ENCODE measurements around the gene ASPHD2.

DNA sequence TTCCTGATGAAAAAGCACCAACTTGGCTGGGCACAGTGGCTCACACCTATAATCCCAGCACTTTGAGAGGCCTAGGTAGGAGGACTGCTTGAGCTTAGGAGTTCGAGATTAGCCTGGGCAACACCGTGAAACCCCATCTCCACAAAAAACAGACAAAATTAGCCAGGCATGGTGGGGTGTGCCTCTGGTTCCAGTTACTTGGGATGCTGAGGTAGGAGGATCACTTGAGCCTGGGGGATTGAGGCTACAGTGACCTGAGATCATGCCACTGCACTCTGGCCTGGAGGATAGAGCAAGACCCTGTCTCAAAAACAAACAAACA is 51.5 kb downstream of the ASPHD2 start:
- TF ChIP-seq, protein P1, sequence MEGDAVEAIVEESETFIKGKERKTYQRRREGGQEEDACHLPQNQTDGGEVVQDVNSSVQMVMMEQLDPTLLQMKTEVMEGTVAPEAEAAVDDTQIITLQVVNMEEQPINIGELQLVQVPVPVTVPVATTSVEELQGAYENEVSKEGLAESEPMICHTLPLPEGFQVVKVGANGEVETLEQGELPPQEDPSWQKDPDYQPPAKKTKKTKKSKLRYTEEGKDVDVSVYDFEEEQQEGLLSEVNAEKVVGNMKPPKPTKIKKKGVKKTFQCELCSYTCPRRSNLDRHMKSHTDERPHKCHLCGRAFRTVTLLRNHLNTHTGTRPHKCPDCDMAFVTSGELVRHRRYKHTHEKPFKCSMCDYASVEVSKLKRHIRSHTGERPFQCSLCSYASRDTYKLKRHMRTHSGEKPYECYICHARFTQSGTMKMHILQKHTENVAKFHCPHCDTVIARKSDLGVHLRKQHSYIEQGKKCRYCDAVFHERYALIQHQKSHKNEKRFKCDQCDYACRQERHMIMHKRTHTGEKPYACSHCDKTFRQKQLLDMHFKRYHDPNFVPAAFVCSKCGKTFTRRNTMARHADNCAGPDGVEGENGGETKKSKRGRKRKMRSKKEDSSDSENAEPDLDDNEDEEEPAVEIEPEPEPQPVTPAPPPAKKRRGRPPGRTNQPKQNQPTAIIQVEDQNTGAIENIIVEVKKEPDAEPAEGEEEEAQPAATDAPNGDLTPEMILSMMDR (IDR thresholded peaks at IDR 0.05; ENCODE audit: insufficient read depth, low read length) = no peak
- no peak for TF ChIP-seq GABPA (IDR thresholded peaks at IDR 0.05; ENCODE audit: low read depth)
- TF ChIP-seq, protein P2, sequence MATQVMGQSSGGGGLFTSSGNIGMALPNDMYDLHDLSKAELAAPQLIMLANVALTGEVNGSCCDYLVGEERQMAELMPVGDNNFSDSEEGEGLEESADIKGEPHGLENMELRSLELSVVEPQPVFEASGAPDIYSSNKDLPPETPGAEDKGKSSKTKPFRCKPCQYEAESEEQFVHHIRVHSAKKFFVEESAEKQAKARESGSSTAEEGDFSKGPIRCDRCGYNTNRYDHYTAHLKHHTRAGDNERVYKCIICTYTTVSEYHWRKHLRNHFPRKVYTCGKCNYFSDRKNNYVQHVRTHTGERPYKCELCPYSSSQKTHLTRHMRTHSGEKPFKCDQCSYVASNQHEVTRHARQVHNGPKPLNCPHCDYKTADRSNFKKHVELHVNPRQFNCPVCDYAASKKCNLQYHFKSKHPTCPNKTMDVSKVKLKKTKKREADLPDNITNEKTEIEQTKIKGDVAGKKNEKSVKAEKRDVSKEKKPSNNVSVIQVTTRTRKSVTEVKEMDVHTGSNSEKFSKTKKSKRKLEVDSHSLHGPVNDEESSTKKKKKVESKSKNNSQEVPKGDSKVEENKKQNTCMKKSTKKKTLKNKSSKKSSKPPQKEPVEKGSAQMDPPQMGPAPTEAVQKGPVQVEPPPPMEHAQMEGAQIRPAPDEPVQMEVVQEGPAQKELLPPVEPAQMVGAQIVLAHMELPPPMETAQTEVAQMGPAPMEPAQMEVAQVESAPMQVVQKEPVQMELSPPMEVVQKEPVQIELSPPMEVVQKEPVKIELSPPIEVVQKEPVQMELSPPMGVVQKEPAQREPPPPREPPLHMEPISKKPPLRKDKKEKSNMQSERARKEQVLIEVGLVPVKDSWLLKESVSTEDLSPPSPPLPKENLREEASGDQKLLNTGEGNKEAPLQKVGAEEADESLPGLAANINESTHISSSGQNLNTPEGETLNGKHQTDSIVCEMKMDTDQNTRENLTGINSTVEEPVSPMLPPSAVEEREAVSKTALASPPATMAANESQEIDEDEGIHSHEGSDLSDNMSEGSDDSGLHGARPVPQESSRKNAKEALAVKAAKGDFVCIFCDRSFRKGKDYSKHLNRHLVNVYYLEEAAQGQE (IDR thresholded peaks at IDR 0.05; ENCODE audit: insufficient replicate concordance, low read depth) = no peak
